HCT116 (cell line): ENCODE results near the gene OSTF1. TPM values are rescaled to one million over a fixed set of nuclear protein-coding genes. Genes with fewer than 3 reads are reported as not detected.

Experiments
- ATAC-seq: fragments of 200-7000 bp; cut with Tn5 transposase; 2 replicates; pipeline ENCODE4 v1.9.1; 2020; ENCODE audit warnings: mild to moderate bottlenecking, moderate library complexity
- BruUV-seq: library from RNA; stranded (reverse); fragments of 400-500 nt; replicated peaks from 2 replicates; lab custom pipeline; 2021; lab: Mats Ljungman, UMichigan
- CTCF ChIA-PET: fragments of 300-600 bp; sonication (Branson Sonifier 250); formaldehyde crosslinking; loops from one replicate; lab custom pipeline; 2021; ENCODE audit warnings: antibody characterized with exemption; lab: Charles Lee
- POLR2A ChIA-PET: fragments of 300-600, 350-600 bp; sonication (Branson Sonifier 250); formaldehyde crosslinking; loops from one replicate; lab custom pipeline; 2021; ENCODE audit warnings: antibody characterized with exemption; lab: Charles Lee
- RAD21 ChIA-PET, 2 experiments: fragments of 300-600 bp; sonication (Branson Sonifier 250); formaldehyde crosslinking; loops; one replicate each; lab custom pipeline; 2023; ENCODE audit warnings: low total read pairs in 2 of 2; ENCODE audit not compliant: uncharacterized antibody in 2 of 2, unreplicated experiment in 2 of 2, low non-redundant PET in 1 of 2; lab: Charles Lee
- DNase-seq: peaks from one replicate; pipeline ENCODE4 v3.0.0-alpha.2; 2010; ENCODE audit warnings: low read depth, low spot score
- H2AFZ ChIP-seq: fragments of 200-600 bp; shearing (Covaris generic), sonication (generic); 2 replicates; pipeline ENCODE4 v1.6.1; 2017; ENCODE audit warnings: low read depth, mixed run types, mixed read lengths, antibody characterized with exemption, low read length; ENCODE audit not compliant: poor library complexity, severe bottlenecking
- H3K27ac ChIP-seq: 2 replicates; pipeline ENCODE4 v1.5.1; 2012; ENCODE audit warnings: low read depth, low read length
- H3K27me3 ChIP-seq: fragments of 200-600 bp; sonication (generic); 2 replicates; pipeline ENCODE4 v1.6.1; 2016; ENCODE audit warnings: mixed run types, low read length, mixed read lengths; ENCODE audit not compliant: insufficient read depth
- H3K36me3 ChIP-seq, 2 experiments: fragments of 200-500 bp in 1 of 2; fragments of 200-600 bp in 1 of 2; sonication (Bioruptor generic) in 1 of 2; sonication (generic) in 1 of 2; 2 replicates each; pipeline versions ENCODE4 v1.5.1 to v1.6.1; 2014 to 2016; ENCODE audit warnings: low read length in 2 of 2, inconsistent platforms in 1 of 2, mixed read lengths in 1 of 2, mixed run types in 1 of 2; ENCODE audit not compliant: insufficient read depth in 2 of 2, control insufficient read depth in 1 of 2
- H3K4me1 ChIP-seq, 2 experiments: fragments of 200-600 bp in 1 of 2; sonication (generic) in 1 of 2; 2 replicates each; pipeline versions ENCODE4 v1.5.1 to v1.6.1; 2012 to 2017; ENCODE audit warnings: low read length in 2 of 2, inconsistent platforms in 1 of 2, mild to moderate bottlenecking in 1 of 2, mixed read lengths in 1 of 2, mixed run types in 1 of 2, moderate library complexity in 1 of 2; ENCODE audit not compliant: insufficient read depth in 2 of 2, control insufficient read depth in 1 of 2
- H3K4me2 ChIP-seq: fragments of 200-600 bp; sonication (generic); 2 replicates; pipeline ENCODE4 v1.6.1; 2017; ENCODE audit warnings: mixed run types, low read length, mixed read lengths
- H3K4me3 ChIP-seq, 2 experiments: fragments of 200-600 bp in 1 of 2; sonication (generic) in 1 of 2; replicated peaks in 1 of 2; 2 replicates each; pipeline ENCODE4 v1.5.1; 2011 to 2016; ENCODE audit warnings: low read length in 2 of 2, control low read depth in 1 of 2, low read depth in 1 of 2, mild to moderate bottlenecking in 1 of 2, mixed read lengths in 1 of 2, mixed run types in 1 of 2
- H3K79me2 ChIP-seq: fragments of 200-600 bp; sonication (generic); 2 replicates; pipeline ENCODE4 v1.6.1; 2017; ENCODE audit warnings: mild to moderate bottlenecking, mixed run types, low read length, moderate library complexity, mixed read lengths; ENCODE audit not compliant: insufficient read depth
- H3K9ac ChIP-seq: fragments of 200-600 bp; sonication (generic); 2 replicates; pipeline ENCODE4 v1.6.1; 2016; ENCODE audit warnings: low read length, mixed read lengths
- H3K9me2 ChIP-seq: fragments of 200-600 bp; sonication (generic), shearing (Covaris generic); 2 replicates; pipeline ENCODE4 v1.6.1; 2017; ENCODE audit warnings: mixed run types, mild to moderate bottlenecking, moderate library complexity; ENCODE audit not compliant: insufficient read depth
- H3K9me3 ChIP-seq, 2 experiments: fragments of 200-500 bp in 1 of 2; fragments of 200-600 bp in 1 of 2; sonication (Bioruptor generic) in 1 of 2; sonication (generic) in 1 of 2; 2 replicates each; pipeline ENCODE4 v1.6.1; 2014 to 2017; ENCODE audit warnings: low read length in 2 of 2, mixed read lengths in 2 of 2, inconsistent platforms in 1 of 2, low read depth in 1 of 2, mild to moderate bottlenecking in 1 of 2, mixed run types in 1 of 2, moderate library complexity in 1 of 2; ENCODE audit not compliant: control insufficient read depth in 1 of 2, insufficient read depth in 1 of 2
- H4K20me1 ChIP-seq: fragments of 200-600 bp; sonication (generic), shearing (Covaris generic); 2 replicates; pipeline ENCODE4 v1.6.1; 2017; ENCODE audit warnings: mixed run types, mild to moderate bottlenecking, moderate library complexity; ENCODE audit not compliant: insufficient read depth
- ATF3 ChIP-seq: IDR thresholded peaks from 2 replicates; pipeline ENCODE4 v1.6.1; 2012
- CBX3 ChIP-seq: IDR thresholded peaks from 2 replicates; pipeline ENCODE4 v1.6.1; 2012; ENCODE audit warnings: low read depth
- CEBPB ChIP-seq: IDR thresholded peaks from 2 replicates; pipeline ENCODE4 v1.6.1; 2012; ENCODE audit warnings: low read depth
- CTCF ChIP-seq, 3 experiments: fragments of 200-600 bp in 1 of 3; sonication (generic) in 1 of 3; IDR thresholded peaks in 2 of 3; conservative IDR thresholded peaks in 1 of 3; 2 replicates each; pipeline ENCODE4 v1.5.1; 2012 to 2017; ENCODE audit warnings: low read depth in 2 of 3, low read length in 2 of 3, antibody characterized with exemption in 1 of 3, borderline replicate concordance in 1 of 3, control low read depth in 1 of 3, mild to moderate bottlenecking in 1 of 3, mixed read lengths in 1 of 3, mixed run types in 1 of 3, moderate library complexity in 1 of 3; ENCODE audit not compliant: insufficient read depth in 1 of 3
- ELF1 ChIP-seq: IDR thresholded peaks from 2 replicates; pipeline ENCODE4 v1.6.1; 2012; ENCODE audit warnings: low read depth, borderline replicate concordance
- EZH2 ChIP-seq: fragments of 200-600 bp; sonication (generic); IDR thresholded peaks from 2 replicates; pipeline ENCODE4 v1.6.1; 2017; ENCODE audit warnings: antibody characterized with exemption, mixed run types
- EZH2phosphoT487 ChIP-seq: fragments of 200-600 bp; IDR thresholded peaks from 2 replicates; pipeline ENCODE4 v1.6.1; 2018; ENCODE audit warnings: antibody characterized with exemption, borderline replicate concordance
- FOSL1 ChIP-seq: IDR thresholded peaks from 2 replicates; pipeline ENCODE4 v1.6.1; 2012; ENCODE audit warnings: low read depth
- JUND ChIP-seq: IDR thresholded peaks from 2 replicates; pipeline ENCODE4 v1.6.1; 2012
- MAX ChIP-seq: IDR thresholded peaks from 2 replicates; pipeline ENCODE4 v1.6.1; 2012
- POLR2A ChIP-seq: IDR thresholded peaks from 2 replicates; pipeline ENCODE4 v1.7.0; 2011; ENCODE audit warnings: borderline replicate concordance; ENCODE audit not compliant: insufficient read depth, insufficient read length; ENCODE audit errors: extremely low read depth
- POLR2AphosphoS5 ChIP-seq: IDR thresholded peaks from 2 replicates; pipeline ENCODE4 v1.6.1; 2011; ENCODE audit warnings: mild to moderate bottlenecking, low read depth, low read length, moderate library complexity
- RAD21 ChIP-seq: IDR thresholded peaks from 2 replicates; pipeline ENCODE4 v1.6.1; 2012; ENCODE audit warnings: low read depth, mild to moderate bottlenecking
- SIN3A ChIP-seq: IDR thresholded peaks from 2 replicates; pipeline ENCODE4 v1.6.1; 2012; ENCODE audit warnings: low read depth
- SRF ChIP-seq: IDR thresholded peaks from 2 replicates; pipeline ENCODE4 v1.6.1; 2012; ENCODE audit warnings: low read depth
- TCF7L2 ChIP-seq: IDR thresholded peaks from 2 replicates; pipeline ENCODE4 v1.7.0; 2011; ENCODE audit warnings: borderline replicate concordance, inconsistent platforms; ENCODE audit not compliant: insufficient read depth, insufficient read length; ENCODE audit errors: extremely low read depth
- YY1 ChIP-seq: IDR thresholded peaks from 2 replicates; pipeline ENCODE4 v1.6.1; 2011; ENCODE audit warnings: low read length, low read depth, moderate library complexity, mild to moderate bottlenecking; ENCODE audit not compliant: insufficient replicate concordance; ENCODE audit errors: extremely low read depth
- ZBTB33 ChIP-seq: IDR thresholded peaks from 2 replicates; pipeline ENCODE4 v1.6.1; 2011; ENCODE audit warnings: mild to moderate bottlenecking, low read length, moderate library complexity; ENCODE audit not compliant: insufficient replicate concordance; ENCODE audit errors: extremely low read depth
- ZFX ChIP-seq: fragments of 450-650 bp; IDR thresholded peaks from 2 replicates; pipeline ENCODE4 v1.6.1; 2017
- ZNF274 ChIP-seq: fragments of 200-500 bp; sonication (Bioruptor generic); IDR thresholded peaks from 2 replicates; pipeline ENCODE4 v1.6.1; 2014; ENCODE audit warnings: mild to moderate bottlenecking, low read depth, low read length, inconsistent platforms
- intact Hi-C: fragments of 100-400 bp; cut with micrococcal nuclease; formaldehyde crosslinking; loops from 2 replicates; pipeline ENCODE4 v1.10.0; 2022
- total RNA-seq: library from RNA; stranded (reverse); gene quantifications from one replicate; pipeline ENCODE4 v1.2.1, GENCODE V29; 2021; ENCODE audit not compliant: unreplicated experiment

Gene OSTF1
- total RNA-seq, 1 experiment from 2014 or later: 20.7 TPM

- TF ChIP-seq MAX (no peak), FOSL1 (no peak), SRF (no peak), ELF1 (no peak), CEBPB (no peak), POLR2A (no peak), EZH2 (no peak), TCF7L2 (no peak), YY1 (no peak)
- TF ChIP-seq, all 23 proteins: peak for 0
Measured at GRCh38 chr9:75106857-75107256, 18.5 kb downstream of the OSTF1 start (continued).

GRCh38 chr9:75108571-75108970 lies 20.3 kb downstream of the OSTF1 start:
- ChIA-PET RAD21 (no interaction called here), POLR2A (no interaction called here), CTCF (no interaction called here)
- H3K79me2 ChIP-seq: no peaks in the 10 kb centered on the region
- H4K20me1 ChIP-seq: no peaks in the 10 kb centered on the region
- ATAC-seq (no peak), DNase-seq (no peak)
- no peak for TF ChIP-seq ZBTB33
- no peak for TF ChIP-seq SIN3A
- no peak for TF ChIP-seq JUND
- no peak for TF ChIP-seq RAD21
- TF ChIP-seq FOSL1: no peak
- no peak for TF ChIP-seq ATF3
- no peak for TF ChIP-seq CTCF (IDR thresholded peaks at IDR 0.05 in 2 of 3, conservative IDR thresholded peaks at IDR 0.05 in 1 of 3; ENCODE audit: borderline replicate concordance in 1 of 3, insufficient read depth in 1 of 3, low read depth in 2 of 3, low read length in 2 of 3)
- no peak for TF ChIP-seq ZFX
- no peak for TF ChIP-seq EZH2phosphoT487
- no peak for TF ChIP-seq CBX3
- TF ChIP-seq SRF: no peak
- TF ChIP-seq EZH2: no peak
- TF ChIP-seq ZNF274: no peak
- no peak for TF ChIP-seq POLR2AphosphoS5
- no peak overlapping the region for H3K9ac ChIP-seq
- intact Hi-C loops: no loop called here
- no peaks in the 10 kb centered on the region for H3K9me3 ChIP-seq
- no TSS peak for BruUV-seq
- H3K27ac ChIP-seq: no peak overlapping the region
- H2AFZ ChIP-seq: no peak overlapping the region
- peaks cover 3 to 11% of the 10 kb centered on the region in 2 experiments; a peak in 2 of 4 replicates for H3K4me1 ChIP-seq
- H3K27me3 ChIP-seq: no peaks in the 10 kb centered on the region
- no peaks in the 10 kb centered on the region for H3K36me3 ChIP-seq
- no peak overlapping the region for H3K4me2 ChIP-seq
- H3K9me2 ChIP-seq: no peaks in the 10 kb centered on the region
- no peak overlapping the region for H3K4me3 ChIP-seq
